HG03066 (cell line): ENCODE measurements around the gene C12orf42.
"Not testable (repeated sequence)": the region's sequence is repeated elsewhere in the genome, so short reads cannot be mapped to it uniquely, and the experiment has no call there.

Experiments used
- ATAC-seq: cut with Tn5 transposase; IDR thresholded peaks from one replicate; pipeline ENCODE4 v1.9.1; 2021; ENCODE audit warnings: low read depth; ENCODE audit not compliant: unreplicated experiment

C12orf42 gene

GRCh38 chr12:103425674-103426073 is 70.1 kb downstream of the C12orf42 start:
- ATAC-seq = not testable (repeated sequence)

- not testable (repeated sequence) for ATAC-seq
These were observed 70.8 kb downstream of the C12orf42 start for GRCh38 chr12:103424849-103425586.

GRCh38 chr12:103423516-103423910 is 72.3 kb downstream of the C12orf42 start:
- ATAC-seq = no peak

GRCh38 chr12:103422746-103423515 is 72.8 kb downstream of the C12orf42 start:
- ATAC-seq = no peak

- no peak for ATAC-seq
These were observed 73.4 kb downstream of the C12orf42 start for GRCh38 chr12:103422328-103422727.

GRCh38 chr12:103421402-103421801 is 74.4 kb downstream of the C12orf42 start:
- ATAC-seq = no peak

- no peak for ATAC-seq
These were observed 80.1 kb downstream of the C12orf42 start for GRCh38 chr12:103415681-103416080.

GRCh38 chr12:103401421-103401820 is 94.3 kb downstream of the C12orf42 start:
- no peak for ATAC-seq

GRCh38 chr12:103399986-103400385 is 95.8 kb downstream of the C12orf42 start:
- no peak for ATAC-seq

- no peak for ATAC-seq
These were observed 98.2 kb downstream of the C12orf42 start for GRCh38 chr12:103397536-103397935.

GRCh38 chr12:103392722-103393121 is 103.0 kb downstream of the C12orf42 start:
- peak; percentile 93 for ATAC-seq

GRCh38 chr12:103391103-103391502 is 104.7 kb downstream of the C12orf42 start:
- ATAC-seq = no peak

- ATAC-seq = no peak
These were observed 108.4 kb downstream of the C12orf42 start for GRCh38 chr12:103387385-103387784.

- no peak for ATAC-seq
These were observed 109.3 kb downstream of the C12orf42 start for GRCh38 chr12:103386451-103386850.

- no peak for ATAC-seq
These were observed 112.9 kb downstream of the C12orf42 start for GRCh38 chr12:103382736-103383346.

GRCh38 chr12:103382119-103382518 is 113.6 kb downstream of the C12orf42 start:
- ATAC-seq = no peak

GRCh38 chr12:103379670-103380069 is 116.1 kb downstream of the C12orf42 start:
- ATAC-seq = no peak

- no peak for ATAC-seq
These were observed 122.7 kb downstream of the C12orf42 start for GRCh38 chr12:103373088-103373523.

- ATAC-seq = peak; percentile 84
These were observed 125.8 kb downstream of the C12orf42 start for GRCh38 chr12:103369929-103370328.

- ATAC-seq = no peak
These were observed 127.6 kb downstream of the C12orf42 start for GRCh38 chr12:103368167-103368566.

GRCh38 chr12:103354403-103354802 is 141.4 kb downstream of the C12orf42 start:
- no peak for ATAC-seq
